Stomach (tissue), 9 donors: ENCODE data around the gene IGSF9B. TPM values are rescaled to one million over a fixed set of nuclear protein-coding genes. Genes with fewer than 3 reads are reported as not detected.

Experiments
- DNase-seq, 2 donors: peaks; one replicate each; pipeline versions ENCODE4 v3.0.0 to v3.0.0-alpha.2; 2013 to 2019
- H3K27ac ChIP-seq, 5 donors: fragments of 200-600 bp in 4 of 5; sonication (generic) in 4 of 5; one replicate each; pipeline ENCODE4 v1.5.1; 2013 to 2019; ENCODE audit warnings: mild to moderate bottlenecking in 1 of 5, moderate library complexity in 1 of 5
- H3K27me3 ChIP-seq, 3 donors: fragments of 200-600 bp; sonication (generic); one replicate each; pipeline ENCODE4 v1.5.1; 2017 to 2019; ENCODE audit warnings: mixed run types in 1 of 3
- H3K36me3 ChIP-seq, 4 donors: fragments of 200-600 bp; sonication (generic); 1 replicate in 3 of 4; 2 replicates in 1 of 4; pipeline ENCODE4 v1.5.1; 2016 to 2019
- H3K4me1 ChIP-seq, 4 donors: fragments of 200-600 bp; sonication (generic); one replicate each; pipeline ENCODE4 v1.5.1; 2016 to 2019
- H3K4me3 ChIP-seq, 4 donors: fragments of 200-600 bp; sonication (generic) in 3 of 4; one replicate each; pipeline ENCODE4 v1.5.1; 2016 to 2019; ENCODE audit warnings: mild to moderate bottlenecking in 1 of 4
- H3K9me3 ChIP-seq, 4 donors: fragments of 200-600 bp; sonication (generic); one replicate each; pipeline ENCODE4 v1.5.1; 2016 to 2019
- CTCF ChIP-seq, 7 experiments: fragments of 450-650 bp in 4 of 7; fragments of 200-600 bp in 3 of 7; sonication (generic) in 3 of 7; IDR thresholded peaks; one replicate each; pipeline ENCODE4 v1.5.1; 2016 to 2019; ENCODE audit warnings: antibody characterized with exemption in 7 of 7, control low read depth in 2 of 7, mild to moderate bottlenecking in 1 of 7
- EP300 ChIP-seq: sonication (generic); formaldehyde crosslinking; IDR thresholded peaks from one replicate; pipeline ENCODE4 v1.6.1; 2017; ENCODE audit warnings: antibody characterized with exemption
- POLR2A ChIP-seq, 4 donors: fragments of 450-650 bp; IDR thresholded peaks; one replicate each; pipeline ENCODE4 v1.6.1; 2016; ENCODE audit warnings: antibody characterized with exemption in 4 of 4, control low read depth in 2 of 4, mild to moderate bottlenecking in 1 of 4, moderate library complexity in 1 of 4
- POLR2AphosphoS5 ChIP-seq, 3 donors: sonication (generic); formaldehyde crosslinking; IDR thresholded peaks; one replicate each; pipeline ENCODE4 v1.6.1; 2016; ENCODE audit warnings: antibody characterized with exemption in 3 of 3
- WGBS, 5 donors: extraction: QIAGEN DNeasy Blood & Tissue Kit in 3 of 5; methylation state at CpG; one replicate each; pipeline versions ENCODE4 v1.1.5 to v1.1.7; 2013 to 2018; 5-methylcytosine and 5-hydroxymethylcytosine counted together
- intact Hi-C: fragments of 100-400 bp; cut with DNase I; formaldehyde crosslinking; loops from one replicate; pipeline ENCODE4 v1.15.1; 2023; ENCODE audit warnings: low total_unique reads
- polyA plus RNA-seq, 3 donors: library from polyadenylated mRNA; stranded (reverse); fragments of 200-250 nt; gene quantifications; one replicate each; pipeline ENCODE4 v1.2.3, GENCODE V29; 2013
- total RNA-seq, 5 donors: library from RNA; depleted of rRNA; stranded (reverse); fragments of >200 nt; gene quantifications; one replicate each; pipeline versions ENCODE4 v1.1.0 to v1.2.3, GENCODE V29; 2014 to 2016
- donor health status: healthy with polysubstance abuse.
- donor health status: Bipolar disorder and iron deficiency.
- donor health status: healthy.

The IGSF9B gene
- total and polyA plus RNA-seq, 8 donors: 0.44 to 22.3 (median 4.6) TPM; not detected in 1

DNA sequence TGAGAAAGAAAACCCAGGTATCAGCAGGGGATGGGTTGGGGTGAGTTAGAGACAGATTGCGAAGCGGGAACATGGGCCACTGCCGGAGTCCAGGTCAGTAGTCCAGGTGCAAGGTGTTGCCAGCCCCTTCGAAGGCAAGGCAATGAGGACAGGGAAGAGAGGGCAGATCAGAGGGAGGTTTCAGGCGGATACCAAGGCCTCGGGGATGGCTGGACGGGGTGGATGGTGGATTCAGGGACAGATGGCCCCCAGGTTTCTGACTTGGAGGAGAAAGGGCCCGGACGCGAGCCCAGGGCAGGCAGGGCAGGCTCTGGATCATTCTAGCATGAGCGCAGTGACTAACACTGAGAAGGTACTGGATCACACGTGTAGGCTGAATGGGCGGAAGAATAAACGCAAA, 25.4 kb upstream of the IGSF9B start:
- intact Hi-C loops: no loop called here

GRCh38 chr11:133981156-133981555, 24.4 kb upstream of the IGSF9B start:
- WGBS, 5 donors: 68 to 78% (median 75%) methylated on average over 5 of the region's 5 CpGs
- Histone ChIP-seq H3K27me3 (peaks cover 0 to 26% (median 0%) of the 10 kb centered on the region in 3 donors), H3K36me3 (no peaks in the 10 kb centered on the region), H3K4me1 (no peaks in the 10 kb centered on the region), H3K4me3 (no peak overlapping the region), H3K27ac (peak overlapping the region in 1 of 5 donors; percentile 21), H3K9me3 (no peaks in the 10 kb centered on the region)
- no peak for TF ChIP-seq POLR2AphosphoS5 (IDR thresholded peaks at IDR 0.05)
- no peak for TF ChIP-seq EP300
- no peak for TF ChIP-seq POLR2A (IDR thresholded peaks at IDR 0.05)
- TF ChIP-seq CTCF (IDR thresholded peaks at IDR 0.05): no peak
- no peak for DNase-seq
- intact Hi-C loops: no loop called here

More for the DNA sequence above, 25.4 kb upstream of the IGSF9B start:
- Histone ChIP-seq H3K27ac (no peak overlapping the region), H3K4me1 (no peaks in the 10 kb centered on the region), H3K27me3 (peaks cover 0 to 16% (median 0%) of the 10 kb centered on the region in 3 donors), H3K9me3 (no peaks in the 10 kb centered on the region), H3K4me3 (no peak overlapping the region), H3K36me3 (no peaks in the 10 kb centered on the region)
- DNase-seq: no peak
- TF ChIP-seq EP300: no peak
- no peak for TF ChIP-seq POLR2AphosphoS5 (IDR thresholded peaks at IDR 0.05)
- TF ChIP-seq POLR2A (IDR thresholded peaks at IDR 0.05): no peak
- TF ChIP-seq CTCF (IDR thresholded peaks at IDR 0.05): no peak
- 78 to 90% (median 85%) methylated on average over 14 of the region's 14 CpGs for WGBS, 5 donors

DNA sequence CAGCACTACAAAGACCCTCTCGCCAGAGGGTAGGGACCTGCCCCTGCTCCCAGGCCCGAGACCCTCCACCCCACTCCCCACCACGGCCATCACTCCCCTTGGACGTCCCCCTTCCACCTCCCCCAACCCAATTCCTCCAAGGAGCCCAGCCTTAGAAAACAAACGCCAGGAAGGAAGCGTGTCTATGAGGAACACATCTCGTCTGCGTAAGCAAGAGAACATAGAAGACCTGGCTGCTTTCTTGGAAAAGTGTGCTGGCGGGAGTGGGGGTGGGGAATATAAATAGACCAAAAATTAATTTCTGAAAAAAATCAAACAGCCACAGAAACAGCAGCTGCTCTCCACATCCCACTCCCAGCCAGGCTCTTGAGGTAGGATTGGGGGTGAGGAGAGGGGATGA, 23.9 kb upstream of the IGSF9B start:
- peak overlapping the region in 1 of 5 donors; percentile 21 for H3K27ac ChIP-seq
- 42 to 52% (median 49%) methylated on average over 9 of the region's 9 CpGs for WGBS, 5 donors
- no peaks in the 10 kb centered on the region for H3K4me1 ChIP-seq

GRCh38 chr11:133978794-133979193, 22.0 kb upstream of the IGSF9B start:
- Histone ChIP-seq H3K27ac (no peak overlapping the region), H3K4me3 (no peak overlapping the region), H3K9me3 (no peaks in the 10 kb centered on the region), H3K36me3 (no peaks in the 10 kb centered on the region), H3K27me3 (peaks cover 0 to 38% (median 0%) of the 10 kb centered on the region in 3 donors), H3K4me1 (no peaks in the 10 kb centered on the region)
- no peak for TF ChIP-seq CTCF (IDR thresholded peaks at IDR 0.05)
- TF ChIP-seq EP300: no peak
- no peak for TF ChIP-seq POLR2AphosphoS5 (IDR thresholded peaks at IDR 0.05)
- no peak for TF ChIP-seq POLR2A (IDR thresholded peaks at IDR 0.05)
- no peak for DNase-seq
- 79 to 94% (median 87%) methylated on average over 1 to 2 of the region's 2 CpGs for WGBS, 5 donors
- intact Hi-C loops: no loop called here

More for the DNA sequence above, 23.9 kb upstream of the IGSF9B start:
- TF ChIP-seq EP300 (no peak), POLR2A (IDR thresholded peaks at IDR 0.05) (no peak), CTCF (IDR thresholded peaks at IDR 0.05) (no peak), POLR2AphosphoS5 (IDR thresholded peaks at IDR 0.05) (no peak)
- no peak for DNase-seq
- Histone ChIP-seq H3K36me3 (no peaks in the 10 kb centered on the region), H3K9me3 (no peaks in the 10 kb centered on the region), H3K4me3 (no peak overlapping the region), H3K27me3 (peaks cover 0 to 31% (median 0%) of the 10 kb centered on the region in 3 donors)
- intact Hi-C loops: no loop called here
